Endothelial cell of umbilical vein (primary cell): Measurements from ENCODE around the gene TMEM169. TPM values are rescaled to one million over a fixed set of nuclear protein-coding genes. Genes with fewer than 3 reads are reported as not detected.

Source experiments
- BruUV-seq: library from RNA; stranded (reverse); fragments of 400-500 nt; replicated peaks from 2 replicates; lab custom pipeline; 2021; lab: Mats Ljungman, UMichigan
- CTCF ChIA-PET: fragments of 300-600, 350-600 bp; sonication (Branson Sonifier 250); formaldehyde crosslinking; loops from one replicate; lab custom pipeline; 2021; ENCODE audit warnings: antibody characterized with exemption, inconsistent platforms; lab: Charles Lee
- POLR2A ChIA-PET: fragments of 300-600, 350-600 bp; sonication (Branson Sonifier 250); formaldehyde crosslinking; loops from one replicate; lab custom pipeline; 2021; ENCODE audit warnings: antibody characterized with exemption, inconsistent platforms; lab: Charles Lee
- DNase-seq: peaks from one replicate; pipeline ENCODE4 v3.0.0-alpha.2; 2011; ENCODE audit warnings: low read depth, low spot score
- FAIRE-seq: peaks from 2 replicates; lab custom pipeline; 2011; peaks lifted over from hg19 to GRCh38; lab: Jason Lieb, UNC
- H2AFZ ChIP-seq: 2 replicates; pipeline ENCODE4 v1.6.0; 2012; ENCODE audit warnings: low read depth, low read length, control low read depth, inconsistent platforms
- H3K27ac ChIP-seq: 2 replicates; pipeline ENCODE4 v1.5.1; 2011; ENCODE audit warnings: low read depth, mild to moderate bottlenecking, control low read depth, low read length, moderate library complexity; ENCODE audit not compliant: insufficient read depth
- H3K27me3 ChIP-seq, 2 experiments: 2 replicates each; pipeline versions ENCODE4 v1.6.0 to v1.6.1; 2011; ENCODE audit warnings: low read length in 2 of 2, mixed read lengths in 1 of 2; ENCODE audit not compliant: control insufficient read depth in 2 of 2, insufficient read depth in 2 of 2
- H3K36me3 ChIP-seq, 2 experiments: 2 replicates in 1 of 2; 3 replicates in 1 of 2; pipeline ENCODE4 v1.5.1; 2011; ENCODE audit warnings: low read length in 2 of 2, mild to moderate bottlenecking in 1 of 2, moderate library complexity in 1 of 2; ENCODE audit not compliant: control insufficient read depth in 2 of 2, insufficient read depth in 2 of 2; ENCODE audit errors: extremely low read depth in 1 of 2
- H3K4me1 ChIP-seq: 3 replicates; pipeline ENCODE4 v1.5.1; 2011; ENCODE audit warnings: mild to moderate bottlenecking, low read length; ENCODE audit not compliant: control insufficient read depth, insufficient read depth; ENCODE audit errors: extremely low read depth
- H3K4me2 ChIP-seq: 2 replicates; pipeline ENCODE4 v1.6.1; 2011; ENCODE audit warnings: low read length, control low read depth, mixed read lengths; ENCODE audit not compliant: insufficient read depth
- H3K4me3 ChIP-seq, 3 experiments: fragments of 200-600 bp in 1 of 3; sonication (generic), shearing (Covaris generic) in 1 of 3; replicated peaks in 1 of 3; 2 replicates each; pipeline ENCODE4 v1.5.1; 2011 to 2016; ENCODE audit warnings: control low read depth in 3 of 3, low read length in 3 of 3, mild to moderate bottlenecking in 2 of 3, inconsistent platforms in 1 of 3, low read depth in 1 of 3, moderate library complexity in 1 of 3; ENCODE audit not compliant: insufficient read depth in 1 of 3
- H3K79me2 ChIP-seq: 2 replicates; pipeline ENCODE4 v1.6.0; 2012; ENCODE audit warnings: low read length, inconsistent platforms; ENCODE audit not compliant: control insufficient read depth, insufficient read depth
- H3K9ac ChIP-seq: replicated peaks from 2 replicates; pipeline ENCODE3; 2011; ENCODE audit warnings: low read length, control low read depth; ENCODE audit not compliant: insufficient read depth; ENCODE audit errors: extremely low read depth
- H3K9me1 ChIP-seq: replicated peaks from 3 replicates; pipeline ENCODE4 v1.6.0; 2011; ENCODE audit warnings: mild to moderate bottlenecking, low read length; ENCODE audit not compliant: control insufficient read depth, insufficient read depth; ENCODE audit errors: extremely low read depth
- H3K9me3 ChIP-seq: replicated peaks from 2 replicates; pipeline ENCODE4 v1.5.1; 2012; ENCODE audit warnings: low read length, inconsistent platforms; ENCODE audit not compliant: control insufficient read depth, insufficient read depth
- H4K20me1 ChIP-seq: replicated peaks from 2 replicates; pipeline ENCODE3; 2011; ENCODE audit warnings: mild to moderate bottlenecking, low read length; ENCODE audit not compliant: control insufficient read depth, insufficient read depth; ENCODE audit errors: extremely low read depth
- CTCF ChIP-seq, 2 donors: IDR thresholded peaks; 1 replicate in 1 of 2; 2 replicates in 1 of 2; pipeline ENCODE4 v1.5.1; 2011; ENCODE audit warnings: low read length in 2 of 2, mild to moderate bottlenecking in 2 of 2, moderate library complexity in 2 of 2, control low read depth in 1 of 2, inconsistent platforms in 1 of 2, low read depth in 1 of 2; ENCODE audit not compliant: insufficient read depth in 1 of 2; ENCODE audit errors: extremely low read depth in 1 of 2
- EZH2 ChIP-seq: IDR thresholded peaks from 2 replicates; pipeline ENCODE4 v1.6.1; 2012; ENCODE audit warnings: borderline replicate concordance, low read depth, mild to moderate bottlenecking, moderate library complexity, low read length, inconsistent platforms; ENCODE audit not compliant: severe bottlenecking
- FOS ChIP-seq: IDR thresholded peaks from 2 replicates; pipeline ENCODE4 v1.6.1; 2011; ENCODE audit warnings: mild to moderate bottlenecking, low read length, moderate library complexity, borderline replicate concordance; ENCODE audit not compliant: insufficient read depth
- GATA2 ChIP-seq: IDR thresholded peaks from 2 replicates; pipeline ENCODE4 v1.7.0; 2011; ENCODE audit warnings: low read depth, mild to moderate bottlenecking, moderate library complexity, mixed read lengths, low read length; ENCODE audit not compliant: insufficient read length, insufficient read depth
- JUN ChIP-seq: IDR thresholded peaks from 2 replicates; pipeline ENCODE4 v1.6.1; 2011; ENCODE audit warnings: borderline replicate concordance, low read depth; ENCODE audit not compliant: insufficient read length, insufficient read depth
- MAX ChIP-seq: IDR thresholded peaks from 2 replicates; pipeline ENCODE4 v1.6.1; 2011; ENCODE audit not compliant: insufficient read depth, insufficient read length
- MYC ChIP-seq: IDR thresholded peaks from one replicate; pipeline ENCODE4 v1.6.1; 2011; ENCODE audit warnings: mild to moderate bottlenecking, low read depth, low read length
- POLR2A ChIP-seq: IDR thresholded peaks from 2 replicates; pipeline ENCODE4 v1.6.1; 2012; ENCODE audit warnings: low read depth, mild to moderate bottlenecking, control low read depth, low read length
- POLR2AphosphoS5 ChIP-seq: IDR thresholded peaks from 2 replicates; pipeline ENCODE4 v1.6.1; 2012; ENCODE audit warnings: low read depth, mild to moderate bottlenecking, control low read depth, low read length, moderate library complexity; ENCODE audit not compliant: insufficient read depth
- dilution Hi-C: fragments of 300-500 bp; cut with MboI; formaldehyde crosslinking; loops from one replicate; pipeline ENCODE4 v1.15.0; 2019; ENCODE audit warnings: low sequenced_read_pairs; ENCODE audit not compliant: extremely low pct_ligation_motif_present
- intact Hi-C: fragments of 100-400 bp; cut with micrococcal nuclease; formaldehyde crosslinking; loops from one replicate; pipeline ENCODE4 v1.10.0; 2022
- polyA plus RNA-seq, 4 experiments: library from polyadenylated mRNA; depleted of rRNA in 3 of 4; stranded (reverse) in 3 of 4; unstranded in 1 of 4; fragments of >200 nt; gene quantifications; 2 replicates each; pipeline versions ENCODE4 v1.2.1 to v1.2.3, GENCODE V29; 2011 to 2012; ENCODE audit warnings: missing spikeins in 1 of 4
- total RNA-seq: library from RNA; stranded (reverse); gene quantifications from 2 replicates; pipeline ENCODE4 v1.2.3, GENCODE V29; 2021

TMEM169 gene
- total and polyA plus RNA-seq, 2 donors (not counting 3 experiments of a cell fraction or from before 2014, with no cell fraction given) = 0.20 TPM; not detected in 1

GRCh38 chr2:216084547-216084946, 2.8 kb downstream of the TMEM169 start:
- dilution Hi-C loops = no loop called here
- H3K79me2 ChIP-seq = no peaks in the 10 kb centered on the region
- H3K9me3 ChIP-seq = no peaks in the 10 kb centered on the region
- CTCF ChIA-PET = interaction anchor here (1.0 to 2.2 kb wide), 4 partner anchors 9 to 51 kb away, joined by 3 to 6 read pairs (median 4); no protein-coding TSS in a partner anchor
- peaks cover 9% of the 10 kb centered on the region for H3K4me1 ChIP-seq
- no peak for TF ChIP-seq POLR2AphosphoS5
- TF ChIP-seq GATA2 = no peak
- no peak for TF ChIP-seq CTCF (IDR thresholded peaks at IDR 0.05; ENCODE audit: extremely low read depth in 1 of 2, insufficient read depth in 1 of 2, low read depth in 1 of 2, low read length in 2 of 2)
- TF ChIP-seq POLR2A = no peak
- no peak for TF ChIP-seq JUN
- no peak for TF ChIP-seq MYC
- no peak for TF ChIP-seq FOS
- TF ChIP-seq MAX = no peak
- TF ChIP-seq EZH2 = no peak
- DNase-seq (no peak), FAIRE-seq (no peak)
- peak overlapping the region; percentile 42 for H2AFZ ChIP-seq
- H4K20me1 ChIP-seq = no peaks in the 10 kb centered on the region
- no peak overlapping the region for H3K9ac ChIP-seq
- H3K27me3 ChIP-seq = peaks cover 8 to 10% of the 10 kb centered on the region in 2 experiments
- no peaks in the 10 kb centered on the region for H3K36me3 ChIP-seq
- no TSS peak for BruUV-seq
- no peaks in the 10 kb centered on the region for H3K9me1 ChIP-seq
- POLR2A ChIA-PET = no interaction called here
- no peak overlapping the region for H3K27ac ChIP-seq
- intact Hi-C loops = no loop called here
- H3K4me2 ChIP-seq = no peak overlapping the region
- H3K4me3 ChIP-seq = no peak overlapping the region
